WTC11 (cell line): Measurements from ENCODE around the gene C1QTNF8. TPM values are rescaled to one million over a fixed set of nuclear protein-coding genes. Genes with fewer than 3 reads are reported as not detected.

Source experiments
- ATAC-seq: fragments of 200-7000 bp; cut with Tn5 transposase; 2 replicates; pipeline ENCODE4 v1.10.0; 2021; ENCODE audit warnings: mild to moderate bottlenecking, moderate library complexity
- CTCF ChIA-PET: fragments of 300-600 bp; sonication (Branson Sonifier 250); formaldehyde crosslinking; loops from one replicate; lab custom pipeline; 2021; ENCODE audit warnings: antibody characterized with exemption; lab: Charles Lee
- POLR2A ChIA-PET: fragments of 350-600 bp; sonication (Branson Sonifier 250); formaldehyde crosslinking; loops from one replicate; lab custom pipeline; 2021; ENCODE audit warnings: antibody characterized with exemption; lab: Charles Lee
- DNase-seq: peaks from one replicate; pipeline ENCODE4 v3.0.0; 2021; ENCODE audit warnings: low spot score
- H3K27ac Mint-ChIP-seq: 2 replicates; pipeline ENCODE4 v1.8.0; 2021; ENCODE audit warnings: mixed read lengths
- H3K27me3 Mint-ChIP-seq: 2 replicates; pipeline ENCODE4 v1.8.0; 2021; ENCODE audit warnings: low read depth, mild to moderate bottlenecking, moderate library complexity, mixed read lengths
- H3K36me3 Mint-ChIP-seq: 2 replicates; pipeline ENCODE4 v1.8.0; 2021; ENCODE audit warnings: mixed read lengths
- H3K4me1 Mint-ChIP-seq: 2 replicates; pipeline ENCODE4 v1.8.0; 2022; ENCODE audit warnings: mixed read lengths
- H3K4me3 Mint-ChIP-seq: 2 replicates; pipeline ENCODE4 v1.8.0; 2021; ENCODE audit warnings: mild to moderate bottlenecking, moderate library complexity, mixed read lengths
- H3K9me3 Mint-ChIP-seq: 2 replicates; pipeline ENCODE4 v1.8.0; 2021; ENCODE audit warnings: mixed read lengths
- CREB1 ChIP-seq: sonication (generic); formaldehyde crosslinking; IDR thresholded peaks from 2 replicates; pipeline ENCODE4 v1.8.0; 2023; ENCODE audit warnings: mild to moderate bottlenecking, missing genetic modification reagents
- ELF4 ChIP-seq: sonication (generic); formaldehyde crosslinking; IDR thresholded peaks from 2 replicates; pipeline ENCODE4 v1.8.1; 2022; ENCODE audit warnings: low read depth, mild to moderate bottlenecking, moderate library complexity, missing genetic modification reagents
- ETV6 ChIP-seq: sonication (generic); formaldehyde crosslinking; IDR thresholded peaks from 2 replicates; pipeline ENCODE4 v1.8.1; 2022; ENCODE audit warnings: mild to moderate bottlenecking, missing genetic modification reagents
- FOXK1 ChIP-seq: sonication (generic); formaldehyde crosslinking; IDR thresholded peaks from 2 replicates; pipeline ENCODE4 v1.8.0; 2022; ENCODE audit warnings: mild to moderate bottlenecking, moderate library complexity, missing genetic modification reagents
- TEAD1 ChIP-seq: sonication (generic); formaldehyde crosslinking; IDR thresholded peaks from 2 replicates; pipeline ENCODE4 v1.8.0; 2022; ENCODE audit warnings: mild to moderate bottlenecking, missing genetic modification reagents
- ZBTB21 ChIP-seq: sonication (generic); formaldehyde crosslinking; IDR thresholded peaks from 2 replicates; pipeline ENCODE4 v1.8.1; 2023; ENCODE audit warnings: mild to moderate bottlenecking, missing genetic modification reagents, borderline replicate concordance
- ZNF423 ChIP-seq: fragments of 250-450 bp; sonication (Bioruptor Pico); IDR thresholded peaks from 2 replicates; pipeline ENCODE4 v2.1.2; 2022; ENCODE audit warnings: mild to moderate bottlenecking, moderate library complexity
- total RNA-seq: library from RNA; stranded (reverse); gene quantifications from 3 replicates; pipeline ENCODE4 v1.2.3, GENCODE V29; 2021
- TF ChIP-seq, protein P1 (sequence below): fragments of 250-450 bp; sonication (Bioruptor Pico); conservative IDR thresholded peaks from 2 replicates; pipeline ENCODE4 v1.9.0; 2021; ENCODE audit warnings: mild to moderate bottlenecking
- TF ChIP-seq, protein P2 (sequence below): fragments of 200-600 bp; IDR thresholded peaks from 2 replicates; pipeline ENCODE4 v1.8.0; 2022; ENCODE audit warnings: antibody characterized with exemption
- TF ChIP-seq, protein P3 (sequence below): sonication (generic); formaldehyde crosslinking; IDR thresholded peaks from 2 replicates; pipeline ENCODE4 v1.8.1; 2022; ENCODE audit warnings: mild to moderate bottlenecking, moderate library complexity, missing genetic modification reagents
- TF ChIP-seq, protein P4 (sequence below): sonication (generic); formaldehyde crosslinking; IDR thresholded peaks from 2 replicates; pipeline ENCODE4 v1.8.0; 2022; ENCODE audit warnings: mild to moderate bottlenecking, missing genetic modification reagents
- TF ChIP-seq, protein P5 (sequence below): sonication (generic); formaldehyde crosslinking; IDR thresholded peaks from 2 replicates; pipeline ENCODE4 v1.8.0; 2022; ENCODE audit warnings: mild to moderate bottlenecking, missing genetic modification reagents
- TF ChIP-seq, protein P6 (sequence below): fragments of 250-450 bp; sonication (Bioruptor Pico); IDR thresholded peaks from 2 replicates; pipeline ENCODE4 v1.8.0; 2021; ENCODE audit warnings: mild to moderate bottlenecking

Gene C1QTNF8
- total RNA-seq, 1 experiment from 2014 or later, result 0.13 TPM

DNA sequence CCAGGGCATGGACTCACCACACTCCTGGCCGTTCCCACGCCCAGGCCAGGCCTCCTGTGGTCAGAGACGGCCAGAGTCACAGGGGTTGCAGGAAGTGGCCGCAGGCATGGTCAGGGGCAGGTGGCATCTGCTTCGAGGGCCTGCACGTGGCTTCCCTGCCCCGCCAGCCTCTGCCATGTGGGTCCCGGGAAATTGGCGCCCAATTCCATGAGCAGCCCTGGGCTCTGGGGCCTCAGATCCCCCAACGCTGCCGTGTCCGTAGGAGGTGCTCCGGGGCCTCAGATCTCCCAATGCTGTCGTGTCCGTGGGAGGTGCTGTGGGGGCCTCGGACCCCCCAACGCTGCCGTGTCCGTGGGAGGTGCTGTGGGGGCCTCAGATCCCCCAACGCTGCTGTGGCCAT is 33.1 kb downstream of the C1QTNF8 start:
- ATAC-seq (no peak), DNase-seq (no peak)
- H3K27ac Mint-ChIP-seq, result no peak overlapping the region
- peaks cover 6% of the 10 kb centered on the region for H3K9me3 Mint-ChIP-seq
- no peak for TF ChIP-seq CREB1 (CRISPR knock-in tag)
- TF ChIP-seq FOXK1 (CRISPR knock-in tag), result no peak
- TF ChIP-seq, protein P1, sequence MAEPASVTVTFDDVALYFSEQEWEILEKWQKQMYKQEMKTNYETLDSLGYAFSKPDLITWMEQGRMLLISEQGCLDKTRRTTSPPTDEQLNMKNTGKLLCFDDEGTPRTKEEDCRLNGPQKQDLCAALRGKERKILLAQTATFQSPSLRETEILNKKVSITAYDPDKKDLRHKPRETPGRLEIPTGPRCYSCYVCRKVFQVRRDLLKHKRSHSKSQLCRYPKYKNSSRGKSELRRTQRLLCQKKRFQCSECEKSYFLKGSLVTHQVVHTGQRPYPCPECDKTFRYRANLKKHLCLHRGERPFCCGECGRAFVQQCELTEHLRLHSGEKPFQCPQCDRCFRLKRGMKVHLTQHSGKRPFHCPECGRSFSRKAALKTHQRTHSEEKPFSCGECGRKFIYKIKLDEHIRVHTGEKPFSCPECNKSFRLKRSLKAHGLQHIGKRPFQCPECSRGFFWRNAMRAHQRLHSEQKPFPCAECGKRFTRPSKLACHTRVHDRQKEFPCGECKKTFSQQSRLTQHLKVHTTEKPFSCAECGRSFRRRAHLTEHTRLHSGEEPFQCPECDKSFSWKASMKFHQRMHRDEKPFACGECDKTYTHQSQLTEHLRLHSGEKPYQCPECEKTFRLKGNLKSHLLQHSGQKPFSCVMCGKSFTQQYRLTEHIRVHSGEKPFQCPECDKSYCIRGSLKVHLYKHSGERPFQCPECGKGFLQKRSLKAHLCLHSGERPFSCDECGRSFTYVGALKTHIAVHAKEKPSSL, result no peak
- TF ChIP-seq, protein P2, sequence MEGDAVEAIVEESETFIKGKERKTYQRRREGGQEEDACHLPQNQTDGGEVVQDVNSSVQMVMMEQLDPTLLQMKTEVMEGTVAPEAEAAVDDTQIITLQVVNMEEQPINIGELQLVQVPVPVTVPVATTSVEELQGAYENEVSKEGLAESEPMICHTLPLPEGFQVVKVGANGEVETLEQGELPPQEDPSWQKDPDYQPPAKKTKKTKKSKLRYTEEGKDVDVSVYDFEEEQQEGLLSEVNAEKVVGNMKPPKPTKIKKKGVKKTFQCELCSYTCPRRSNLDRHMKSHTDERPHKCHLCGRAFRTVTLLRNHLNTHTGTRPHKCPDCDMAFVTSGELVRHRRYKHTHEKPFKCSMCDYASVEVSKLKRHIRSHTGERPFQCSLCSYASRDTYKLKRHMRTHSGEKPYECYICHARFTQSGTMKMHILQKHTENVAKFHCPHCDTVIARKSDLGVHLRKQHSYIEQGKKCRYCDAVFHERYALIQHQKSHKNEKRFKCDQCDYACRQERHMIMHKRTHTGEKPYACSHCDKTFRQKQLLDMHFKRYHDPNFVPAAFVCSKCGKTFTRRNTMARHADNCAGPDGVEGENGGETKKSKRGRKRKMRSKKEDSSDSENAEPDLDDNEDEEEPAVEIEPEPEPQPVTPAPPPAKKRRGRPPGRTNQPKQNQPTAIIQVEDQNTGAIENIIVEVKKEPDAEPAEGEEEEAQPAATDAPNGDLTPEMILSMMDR, result no peak
- no peak for TF ChIP-seq ZBTB21 (CRISPR knock-in tag)
- no peak for TF ChIP-seq ELF4 (CRISPR knock-in tag)
- TF ChIP-seq, protein P3, sequence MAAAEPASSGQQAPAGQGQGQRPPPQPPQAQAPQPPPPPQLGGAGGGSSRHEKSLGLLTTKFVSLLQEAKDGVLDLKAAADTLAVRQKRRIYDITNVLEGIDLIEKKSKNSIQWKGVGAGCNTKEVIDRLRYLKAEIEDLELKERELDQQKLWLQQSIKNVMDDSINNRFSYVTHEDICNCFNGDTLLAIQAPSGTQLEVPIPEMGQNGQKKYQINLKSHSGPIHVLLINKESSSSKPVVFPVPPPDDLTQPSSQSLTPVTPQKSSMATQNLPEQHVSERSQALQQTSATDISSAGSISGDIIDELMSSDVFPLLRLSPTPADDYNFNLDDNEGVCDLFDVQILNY (CRISPR knock-in tag), result no peak
- TF ChIP-seq, protein P4, sequence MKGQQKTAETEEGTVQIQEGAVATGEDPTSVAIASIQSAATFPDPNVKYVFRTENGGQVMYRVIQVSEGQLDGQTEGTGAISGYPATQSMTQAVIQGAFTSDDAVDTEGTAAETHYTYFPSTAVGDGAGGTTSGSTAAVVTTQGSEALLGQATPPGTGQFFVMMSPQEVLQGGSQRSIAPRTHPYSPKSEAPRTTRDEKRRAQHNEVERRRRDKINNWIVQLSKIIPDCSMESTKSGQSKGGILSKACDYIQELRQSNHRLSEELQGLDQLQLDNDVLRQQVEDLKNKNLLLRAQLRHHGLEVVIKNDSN (CRISPR knock-in tag), result no peak
- TF ChIP-seq TEAD1 (CRISPR knock-in tag), result no peak
- no peak for TF ChIP-seq ETV6 (CRISPR knock-in tag)
- TF ChIP-seq, protein P5, sequence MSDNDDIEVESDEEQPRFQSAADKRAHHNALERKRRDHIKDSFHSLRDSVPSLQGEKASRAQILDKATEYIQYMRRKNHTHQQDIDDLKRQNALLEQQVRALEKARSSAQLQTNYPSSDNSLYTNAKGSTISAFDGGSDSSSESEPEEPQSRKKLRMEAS (CRISPR knock-in tag), result no peak
- H3K27me3 Mint-ChIP-seq, result peaks cover 5% of the 10 kb centered on the region
- CTCF ChIA-PET, result interaction anchor here (1.7 kb wide), 1 partner anchor 11 kb away, joined by 6 read pairs; no protein-coding TSS in a partner anchor
- no peak overlapping the region for H3K4me3 Mint-ChIP-seq
- POLR2A ChIA-PET, result no interaction called here
- H3K4me1 Mint-ChIP-seq, result no peaks in the 10 kb centered on the region
- H3K36me3 Mint-ChIP-seq, result peaks cover 4% of the 10 kb centered on the region; the same call in 1 of the 2 replicates

DNA sequence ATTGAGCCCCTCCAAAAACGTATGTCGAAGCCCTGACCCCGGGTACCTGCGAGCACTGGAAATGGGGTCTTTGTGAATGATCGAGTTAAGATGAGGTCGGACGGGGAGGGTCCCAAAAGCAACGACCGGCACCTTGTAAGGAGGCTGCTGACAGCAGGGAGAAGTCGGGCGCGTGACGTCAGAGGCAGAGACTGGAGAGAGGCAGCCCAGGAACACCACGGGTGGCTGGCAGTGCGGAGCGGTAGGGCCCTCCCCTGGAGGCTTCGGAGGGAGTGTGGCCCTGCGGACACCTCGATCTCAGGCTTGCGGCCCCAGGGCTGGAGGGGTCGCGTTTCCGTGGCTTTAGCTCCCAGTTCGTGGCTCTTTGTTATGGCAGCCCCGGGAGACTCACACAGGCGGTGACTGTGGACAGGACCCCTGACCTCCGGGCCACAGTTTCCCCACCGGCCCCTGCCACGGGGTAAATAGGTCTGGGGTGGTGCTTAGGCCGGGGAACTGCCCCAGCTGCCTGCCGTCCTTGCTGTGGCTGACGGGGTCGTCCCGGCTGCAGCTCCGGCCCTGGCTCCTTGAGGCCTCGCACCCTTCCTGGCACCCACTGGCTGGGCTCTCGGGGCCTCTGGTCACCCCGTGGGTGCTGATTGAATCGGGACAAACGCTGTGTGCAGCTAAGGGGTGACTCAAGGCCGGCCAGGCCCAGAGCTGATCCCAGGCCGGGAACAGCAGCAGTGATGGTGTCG is 34.1 kb downstream of the C1QTNF8 start:
- Mint-ChIP-seq H3K27ac (no peak overlapping the region), H3K4me3 (no peak overlapping the region), H3K4me1 (no peaks in the 10 kb centered on the region), H3K36me3 (peaks cover 4% of the 10 kb centered on the region; the same call in 1 of the 2 replicates), H3K27me3 (peaks cover 5% of the 10 kb centered on the region), H3K9me3 (peaks cover 6% of the 10 kb centered on the region)
- no peak for TF ChIP-seq ZNF423 (CRISPR knock-in tag)
- TF ChIP-seq, protein P6, sequence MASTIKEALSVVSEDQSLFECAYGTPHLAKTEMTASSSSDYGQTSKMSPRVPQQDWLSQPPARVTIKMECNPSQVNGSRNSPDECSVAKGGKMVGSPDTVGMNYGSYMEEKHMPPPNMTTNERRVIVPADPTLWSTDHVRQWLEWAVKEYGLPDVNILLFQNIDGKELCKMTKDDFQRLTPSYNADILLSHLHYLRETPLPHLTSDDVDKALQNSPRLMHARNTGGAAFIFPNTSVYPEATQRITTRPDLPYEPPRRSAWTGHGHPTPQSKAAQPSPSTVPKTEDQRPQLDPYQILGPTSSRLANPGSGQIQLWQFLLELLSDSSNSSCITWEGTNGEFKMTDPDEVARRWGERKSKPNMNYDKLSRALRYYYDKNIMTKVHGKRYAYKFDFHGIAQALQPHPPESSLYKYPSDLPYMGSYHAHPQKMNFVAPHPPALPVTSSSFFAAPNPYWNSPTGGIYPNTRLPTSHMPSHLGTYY (CRISPR knock-in tag), result no peak
- ATAC-seq (no peak), DNase-seq (no peak)
- CTCF ChIA-PET, result interaction anchor here (1.7 to 1.8 kb wide), 2 partner anchors 12 to 41 kb away, joined by 6 read pairs; no protein-coding TSS in a partner anchor
- POLR2A ChIA-PET, result no interaction called here
